B cell (primary cell): ENCODE measurements around the gene RECK. TPM values are rescaled to one million over a fixed set of nuclear protein-coding genes. Genes with fewer than 3 reads are reported as not detected.
A peak's percentile ranks its signal among the peaks of the same experiment; 100 is the strongest.

Experiments
- ATAC-seq: fragments of 200-7000 bp; cut with Tn5 transposase; one replicate; pipeline ENCODE4 v1.10.0; 2021; ENCODE audit warnings: low read depth, mild to moderate bottlenecking, moderate number of reproducible peaks, moderate library complexity
- CTCF ChIA-PET: fragments of 350-600 bp; sonication (Branson Sonifier 250); formaldehyde crosslinking; loops from one replicate; lab custom pipeline; 2021; ENCODE audit warnings: antibody characterized with exemption, inconsistent platforms; lab: Charles Lee
- POLR2A ChIA-PET: fragments of 350-600 bp; sonication (Branson Sonifier 250); formaldehyde crosslinking; loops from one replicate; lab custom pipeline; 2021; ENCODE audit warnings: antibody characterized with exemption; lab: Charles Lee
- DNase-seq: peaks from one replicate; pipeline ENCODE4 v3.0.0; 2013
- H2AFZ ChIP-seq: 2 replicates; pipeline ENCODE4 v1.6.1; 2012; ENCODE audit warnings: mild to moderate bottlenecking, low read depth, low read length; ENCODE audit not compliant: insufficient read depth, poor library complexity, severe bottlenecking
- H3K27ac ChIP-seq, 2 donors: 1 replicate in 1 of 2; 2 replicates in 1 of 2; pipeline ENCODE4 v1.5.1; 2012 to 2013; ENCODE audit warnings: low read length in 2 of 2, mild to moderate bottlenecking in 2 of 2, moderate library complexity in 1 of 2
- H3K27me3 ChIP-seq, 4 experiments: fragments of 200-600 bp in 1 of 4; sonication (generic) in 1 of 4; replicated peaks in 1 of 4; 1 replicate in 2 of 4; 2 replicates in 2 of 4; pipeline versions ENCODE4 v1.6.1 to v1.7.0; 2013 to 2016; ENCODE audit warnings: low read length in 3 of 4, mild to moderate bottlenecking in 2 of 4, mixed read lengths in 1 of 4, moderate library complexity in 1 of 4; ENCODE audit not compliant: insufficient read depth in 4 of 4, control insufficient read depth in 3 of 4; ENCODE audit errors: control extremely low read depth in 1 of 4
- H3K36me3 ChIP-seq, 2 experiments: replicated peaks in 1 of 2; 1 replicate in 1 of 2; 2 replicates in 1 of 2; pipeline versions ENCODE4 v1.6.1 to v1.7.1; 2013; ENCODE audit warnings: low read length in 1 of 2; ENCODE audit not compliant: insufficient read depth in 2 of 2, control insufficient read depth in 1 of 2; ENCODE audit errors: control extremely low read depth in 1 of 2, extremely low read depth in 1 of 2
- H3K4me1 ChIP-seq, 2 donors: fragments of 200-600 bp in 1 of 2; sonication (generic) in 1 of 2; 1 replicate in 1 of 2; 2 replicates in 1 of 2; pipeline versions ENCODE4 v1.5.1 to v1.6.1; 2013 to 2017; ENCODE audit warnings: low read length in 2 of 2; ENCODE audit not compliant: control insufficient read depth in 2 of 2, insufficient read depth in 2 of 2
- H3K4me2 ChIP-seq: replicated peaks from 2 replicates; pipeline ENCODE3; 2012; ENCODE audit warnings: mild to moderate bottlenecking, low read depth, low read length; ENCODE audit not compliant: poor library complexity, severe bottlenecking
- H3K4me3 ChIP-seq, 5 experiments: fragments of 200-600 bp in 1 of 5; sonication (generic) in 1 of 5; 1 replicate in 3 of 5; 2 replicates in 2 of 5; pipeline versions ENCODE4 v1.5.1 to v1.7.0; 2011 to 2016; ENCODE audit warnings: low read length in 4 of 5, mild to moderate bottlenecking in 4 of 5, low read depth in 2 of 5, control low read depth in 1 of 5, moderate library complexity in 1 of 5; ENCODE audit not compliant: insufficient read depth in 1 of 5; ENCODE audit errors: control extremely low read depth in 1 of 5, extremely low read depth in 1 of 5
- H3K79me2 ChIP-seq: fragments of 200-600 bp; sonication (generic); one replicate; pipeline ENCODE4 v1.6.0; 2016; ENCODE audit warnings: low read length; ENCODE audit not compliant: control insufficient read depth, insufficient read depth
- H3K9ac ChIP-seq: fragments of 200-600 bp; sonication (generic); 2 replicates; pipeline ENCODE4 v1.6.1; 2017; ENCODE audit warnings: mild to moderate bottlenecking, low read length, moderate library complexity
- H3K9me3 ChIP-seq, 3 donors: one replicate each; pipeline versions ENCODE4 v1.6.1 to v1.7.1; 2013; ENCODE audit warnings: low read length in 2 of 3; ENCODE audit not compliant: control insufficient read depth in 2 of 3, insufficient read depth in 1 of 3; ENCODE audit errors: control extremely low read depth in 1 of 3
- H4K20me1 ChIP-seq: 2 replicates; pipeline ENCODE4 v1.6.0; 2012; ENCODE audit warnings: mild to moderate bottlenecking, low read length; ENCODE audit not compliant: insufficient read depth, control insufficient read depth, poor library complexity, severe bottlenecking
- H3K27ac Mint-ChIP-seq: one replicate; pipeline ENCODE4 v1.8.0; 2021; ENCODE audit warnings: mixed read lengths
- H3K27me3 Mint-ChIP-seq: one replicate; pipeline ENCODE4 v1.8.0; 2021; ENCODE audit warnings: mixed read lengths
- H3K4me1 Mint-ChIP-seq: one replicate; pipeline ENCODE4 v1.8.0; 2021; ENCODE audit warnings: mixed read lengths
- H3K4me3 Mint-ChIP-seq: one replicate; pipeline ENCODE4 v1.8.0; 2021; ENCODE audit warnings: mixed read lengths
- H3K9me3 Mint-ChIP-seq: one replicate; pipeline ENCODE4 v1.8.0; 2022; ENCODE audit warnings: mixed read lengths; ENCODE audit not compliant: insufficient read depth
- CTCF ChIP-seq: fragments of 200-600 bp; IDR thresholded peaks from one replicate; pipeline ENCODE4 v1.8.0; 2022; ENCODE audit warnings: antibody characterized with exemption, mild to moderate bottlenecking
- EZH2 ChIP-seq: IDR thresholded peaks from 2 replicates; pipeline ENCODE4 v1.6.1; 2012; ENCODE audit warnings: borderline replicate concordance, low read depth, mild to moderate bottlenecking, moderate library complexity, low read length; ENCODE audit not compliant: insufficient read depth, poor library complexity, severe bottlenecking
- WGBS: methylation state at CpG from one replicate; pipeline ENCODE4 v1.1.5; 2013; ENCODE audit warnings: missing lambda C conversion rate; ENCODE audit not compliant: insufficient coverage; 5-methylcytosine and 5-hydroxymethylcytosine counted together
- intact Hi-C: fragments of 100-400 bp; cut with micrococcal nuclease; formaldehyde crosslinking; loops from one replicate; pipeline ENCODE4 v1.10.0; 2022
- polyA plus RNA-seq: library from polyadenylated mRNA; depleted of rRNA; stranded (reverse); fragments of >200 nt; gene quantifications from 2 replicates; pipeline ENCODE4 v1.2.3, GENCODE V29; 2012
- total RNA-seq, 2 donors: library from RNA; stranded (reverse); fragments of 120-200 nt in 1 of 2; gene quantifications; 1 replicate in 1 of 2; 2 replicates in 1 of 2; pipeline versions ENCODE4 v1.2.3 to v1.2.4, GENCODE V29; 2013 to 2022

The RECK gene
- total and polyA plus RNA-seq, 2 donors (not counting 1 experiment from before 2014, with no cell fraction given): 5.6 to 7.7 TPM

GRCh38 chr9:36151316-36152210, 114.8 kb downstream of the RECK start:
- H3K27ac Mint-ChIP-seq: peak overlapping the region; percentile 98
- no peaks in the 10 kb centered on the region for H3K9me3 Mint-ChIP-seq
- ATAC-seq: peak; percentile 98
- peaks cover 56% of the 10 kb centered on the region for H3K4me1 Mint-ChIP-seq
- H3K9ac ChIP-seq: peak overlapping the region; percentile 56
- peaks cover 24% of the 10 kb centered on the region for H3K79me2 ChIP-seq
- 17% methylated on average over 7 of the region's 14 CpGs for WGBS
- intact Hi-C loops: loop anchor here (1.0 to 5.0 kb wide), 5 partner anchors 8 to 251 kb away; partner anchors contain the start of genes GLIPR2 and RNF38
- H3K27me3 ChIP-seq: no peaks in the 10 kb centered on the region
- TF ChIP-seq EZH2 (no peak), CTCF (no peak)
- no peaks in the 10 kb centered on the region for H3K27me3 Mint-ChIP-seq
- peak; percentile 90 for DNase-seq
- H3K4me1 ChIP-seq: peaks cover 41 to 66% of the 10 kb centered on the region in 2 donors
- ChIA-PET CTCF (interaction anchor here (0.6 to 5.9 kb wide), 8 partner anchors 10 to 257 kb away, joined by 3 to 54 read pairs (median 5); partner anchors contain the start of genes CCIN, CLTA and GLIPR2), POLR2A (interaction anchor here (0.7 to 0.8 kb wide), 2 partner anchors 8 to 15 kb away, joined by 3 read pairs; partner anchors contain the start of gene GLIPR2)
- peak overlapping the region; percentile 22 to 56 (median 44) for H3K4me3 ChIP-seq
- no peaks in the 10 kb centered on the region for H4K20me1 ChIP-seq
- peaks cover 0 to 5% of the 10 kb centered on the region in 2 experiments for H3K36me3 ChIP-seq
- peak overlapping the region; percentile 62 for H2AFZ ChIP-seq
- H3K9me3 ChIP-seq: peaks cover 0 to 6% (median under 1%) of the 10 kb centered on the region in 3 donors
- peak overlapping the region; percentile 75 for H3K4me2 ChIP-seq
- H3K4me3 Mint-ChIP-seq: peak overlapping the region; percentile 87
- H3K27ac ChIP-seq: peak overlapping the region; percentile 94 to 97
